ENCODE results near the gene EFCC1.

DNA sequence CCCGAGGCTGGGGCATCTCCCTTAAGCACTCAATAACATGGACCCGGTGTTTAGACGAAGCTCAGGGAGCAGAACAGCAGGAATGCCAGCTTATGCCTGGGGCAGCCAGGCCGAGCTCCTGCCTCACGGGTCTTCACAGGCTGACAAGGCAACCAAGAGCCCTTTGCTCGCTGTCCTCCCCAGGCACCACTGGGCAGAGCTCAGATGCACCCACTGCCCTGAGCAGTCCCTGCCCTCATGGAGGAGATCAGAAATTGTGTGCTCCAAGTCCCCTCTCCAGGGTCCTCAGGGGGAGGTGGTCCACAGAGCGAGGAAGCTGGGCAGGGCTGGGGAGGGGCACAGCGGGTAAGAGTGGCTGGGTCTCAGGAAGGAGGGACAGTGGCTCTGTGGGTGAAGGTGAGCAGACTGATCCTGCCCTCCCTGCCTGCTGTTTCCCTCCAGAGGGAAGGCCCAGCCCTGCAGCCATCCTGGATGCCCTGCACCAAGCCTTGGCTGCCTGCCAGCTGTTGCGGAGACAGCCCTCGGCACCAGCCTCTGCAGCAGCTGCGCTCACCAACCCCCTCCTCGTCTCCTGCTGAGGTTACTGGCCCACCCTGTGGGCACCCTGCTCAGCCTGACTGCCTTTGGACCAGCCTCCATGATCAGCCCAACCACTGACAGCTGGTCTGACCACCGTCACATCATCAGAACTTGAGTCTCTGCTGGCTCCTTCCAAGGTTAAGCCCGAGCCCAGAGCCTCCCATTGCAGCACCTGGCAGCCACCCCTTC lies 38.4 kb downstream of the EFCC1 start:
- no peak for TF ChIP-seq CTCF (conservative IDR thresholded peaks at IDR 0.05; ENCODE audit: low read length)
- no peak for TF ChIP-seq EZH2phosphoT487 (IDR thresholded peaks at IDR 0.05; ENCODE audit: borderline replicate concordance, low read depth, low read length)

Data from OCI-LY7 (cell line).